Measurements from ENCODE around the gene MTHFSD. TPM values are rescaled to one million over a fixed set of nuclear protein-coding genes. Genes with fewer than 3 reads are reported as not detected.

The MTHFSD gene
- polyA plus RNA-seq, 1 donor from 2014 or later, result 25.0 TPM

- peaks cover 98% of the 10 kb centered on the region for H3K27me3 ChIP-seq (ENCODE audit: insufficient read depth, low read depth, low read length)
- no peaks in the 10 kb centered on the region for H3F3A ChIP-seq (ENCODE audit: insufficient read depth, low read length, poor library complexity, severe bottlenecking)
- no peak overlapping the region for H3K4me2 ChIP-seq (ENCODE audit: low read length)
- no peaks in the 10 kb centered on the region for H3K9me3 ChIP-seq (ENCODE audit: low read length)
- no peaks in the 10 kb centered on the region for H3K9me2 ChIP-seq (ENCODE audit: insufficient read depth, low read length)
- H2AFZ ChIP-seq (ENCODE audit: low read depth, low read length), result no peak overlapping the region
- H3K4me3 ChIP-seq (ENCODE audit: low read length), result no peak overlapping the region
- H3K36me3 ChIP-seq (ENCODE audit: insufficient read depth, low read length), result no peaks in the 10 kb centered on the region
- H4K20me1 ChIP-seq (ENCODE audit: insufficient read depth), result no peaks in the 10 kb centered on the region
- no peak overlapping the region for H3K9ac ChIP-seq (ENCODE audit: low read length)
- H3K27ac ChIP-seq (ENCODE audit: low read length), result no peak overlapping the region
- H3K79me2 ChIP-seq (replicated peaks; ENCODE audit: insufficient read depth, low read length), result no peaks in the 10 kb centered on the region
- no peak for TF ChIP-seq EZH2 (IDR thresholded peaks at IDR 0.05; ENCODE audit: borderline replicate concordance, insufficient read depth, low read length, poor library complexity, severe bottlenecking)
- no peak for TF ChIP-seq TAF1 (IDR thresholded peaks at IDR 0.05; ENCODE audit: low read depth)
- TF ChIP-seq POLR2AphosphoS5 (IDR thresholded peaks at IDR 0.05), result no peak
- no peak for TF ChIP-seq SMC3 (conservative IDR thresholded peaks at IDR 0.05; ENCODE audit: poor library complexity)
- TF ChIP-seq MXI1 (conservative IDR thresholded peaks at IDR 0.05; ENCODE audit: poor library complexity, severe bottlenecking), result no peak
- TF ChIP-seq RAD21 (conservative IDR thresholded peaks at IDR 0.05), result no peak
- TF ChIP-seq, protein P1, sequence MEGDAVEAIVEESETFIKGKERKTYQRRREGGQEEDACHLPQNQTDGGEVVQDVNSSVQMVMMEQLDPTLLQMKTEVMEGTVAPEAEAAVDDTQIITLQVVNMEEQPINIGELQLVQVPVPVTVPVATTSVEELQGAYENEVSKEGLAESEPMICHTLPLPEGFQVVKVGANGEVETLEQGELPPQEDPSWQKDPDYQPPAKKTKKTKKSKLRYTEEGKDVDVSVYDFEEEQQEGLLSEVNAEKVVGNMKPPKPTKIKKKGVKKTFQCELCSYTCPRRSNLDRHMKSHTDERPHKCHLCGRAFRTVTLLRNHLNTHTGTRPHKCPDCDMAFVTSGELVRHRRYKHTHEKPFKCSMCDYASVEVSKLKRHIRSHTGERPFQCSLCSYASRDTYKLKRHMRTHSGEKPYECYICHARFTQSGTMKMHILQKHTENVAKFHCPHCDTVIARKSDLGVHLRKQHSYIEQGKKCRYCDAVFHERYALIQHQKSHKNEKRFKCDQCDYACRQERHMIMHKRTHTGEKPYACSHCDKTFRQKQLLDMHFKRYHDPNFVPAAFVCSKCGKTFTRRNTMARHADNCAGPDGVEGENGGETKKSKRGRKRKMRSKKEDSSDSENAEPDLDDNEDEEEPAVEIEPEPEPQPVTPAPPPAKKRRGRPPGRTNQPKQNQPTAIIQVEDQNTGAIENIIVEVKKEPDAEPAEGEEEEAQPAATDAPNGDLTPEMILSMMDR (IDR thresholded peaks at IDR 0.05; ENCODE audit: poor library complexity, severe bottlenecking), result no peak
- TF ChIP-seq, protein P2, sequence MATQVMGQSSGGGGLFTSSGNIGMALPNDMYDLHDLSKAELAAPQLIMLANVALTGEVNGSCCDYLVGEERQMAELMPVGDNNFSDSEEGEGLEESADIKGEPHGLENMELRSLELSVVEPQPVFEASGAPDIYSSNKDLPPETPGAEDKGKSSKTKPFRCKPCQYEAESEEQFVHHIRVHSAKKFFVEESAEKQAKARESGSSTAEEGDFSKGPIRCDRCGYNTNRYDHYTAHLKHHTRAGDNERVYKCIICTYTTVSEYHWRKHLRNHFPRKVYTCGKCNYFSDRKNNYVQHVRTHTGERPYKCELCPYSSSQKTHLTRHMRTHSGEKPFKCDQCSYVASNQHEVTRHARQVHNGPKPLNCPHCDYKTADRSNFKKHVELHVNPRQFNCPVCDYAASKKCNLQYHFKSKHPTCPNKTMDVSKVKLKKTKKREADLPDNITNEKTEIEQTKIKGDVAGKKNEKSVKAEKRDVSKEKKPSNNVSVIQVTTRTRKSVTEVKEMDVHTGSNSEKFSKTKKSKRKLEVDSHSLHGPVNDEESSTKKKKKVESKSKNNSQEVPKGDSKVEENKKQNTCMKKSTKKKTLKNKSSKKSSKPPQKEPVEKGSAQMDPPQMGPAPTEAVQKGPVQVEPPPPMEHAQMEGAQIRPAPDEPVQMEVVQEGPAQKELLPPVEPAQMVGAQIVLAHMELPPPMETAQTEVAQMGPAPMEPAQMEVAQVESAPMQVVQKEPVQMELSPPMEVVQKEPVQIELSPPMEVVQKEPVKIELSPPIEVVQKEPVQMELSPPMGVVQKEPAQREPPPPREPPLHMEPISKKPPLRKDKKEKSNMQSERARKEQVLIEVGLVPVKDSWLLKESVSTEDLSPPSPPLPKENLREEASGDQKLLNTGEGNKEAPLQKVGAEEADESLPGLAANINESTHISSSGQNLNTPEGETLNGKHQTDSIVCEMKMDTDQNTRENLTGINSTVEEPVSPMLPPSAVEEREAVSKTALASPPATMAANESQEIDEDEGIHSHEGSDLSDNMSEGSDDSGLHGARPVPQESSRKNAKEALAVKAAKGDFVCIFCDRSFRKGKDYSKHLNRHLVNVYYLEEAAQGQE (IDR thresholded peaks at IDR 0.05; ENCODE audit: borderline replicate concordance), result no peak
- TF ChIP-seq EP300 (conservative IDR thresholded peaks at IDR 0.05; ENCODE audit: poor library complexity, severe bottlenecking), result no peak
Measured at GRCh38 chr16:86500708-86501510, 54.1 kb downstream of the MTHFSD start.

GRCh38 chr16:86499889-86500707 is 54.9 kb downstream of the MTHFSD start:
- H3K36me3 ChIP-seq (ENCODE audit: insufficient read depth, low read length), result no peaks in the 10 kb centered on the region
- H3K4me3 ChIP-seq (ENCODE audit: low read length), result no peak overlapping the region
- no peaks in the 10 kb centered on the region for H3K9me2 ChIP-seq (ENCODE audit: insufficient read depth, low read length)
- H3K27ac ChIP-seq (ENCODE audit: low read length), result no peak overlapping the region
- H2AFZ ChIP-seq (ENCODE audit: low read depth, low read length), result no peak overlapping the region
- H4K20me1 ChIP-seq (ENCODE audit: insufficient read depth), result no peaks in the 10 kb centered on the region
- H3K79me2 ChIP-seq (replicated peaks; ENCODE audit: insufficient read depth, low read length), result no peaks in the 10 kb centered on the region
- H3F3A ChIP-seq (ENCODE audit: insufficient read depth, low read length, poor library complexity, severe bottlenecking), result no peaks in the 10 kb centered on the region
- H3K9ac ChIP-seq (ENCODE audit: low read length), result no peak overlapping the region
- no peaks in the 10 kb centered on the region for H3K9me3 ChIP-seq (ENCODE audit: low read length)
- TF ChIP-seq, protein P2 (IDR thresholded peaks at IDR 0.05; ENCODE audit: borderline replicate concordance), result no peak
- TF ChIP-seq RAD21 (conservative IDR thresholded peaks at IDR 0.05) (no peak), SMC3 (conservative IDR thresholded peaks at IDR 0.05; ENCODE audit: poor library complexity) (no peak), TAF1 (IDR thresholded peaks at IDR 0.05; ENCODE audit: low read depth) (no peak), MXI1 (conservative IDR thresholded peaks at IDR 0.05; ENCODE audit: poor library complexity, severe bottlenecking) (no peak), EZH2 (IDR thresholded peaks at IDR 0.05; ENCODE audit: borderline replicate concordance, insufficient read depth, low read length, poor library complexity, severe bottlenecking) (no peak), POLR2AphosphoS5 (IDR thresholded peaks at IDR 0.05) (no peak), EP300 (conservative IDR thresholded peaks at IDR 0.05; ENCODE audit: poor library complexity, severe bottlenecking) (no peak)
- TF ChIP-seq, protein P1 (IDR thresholded peaks at IDR 0.05; ENCODE audit: poor library complexity, severe bottlenecking), result no peak
- H3K27me3 ChIP-seq (ENCODE audit: insufficient read depth, low read depth, low read length), result peaks cover 100% of the 10 kb centered on the region
- H3K4me2 ChIP-seq (ENCODE audit: low read length), result no peak overlapping the region
